Measurements from ENCODE around the gene FAAP100. TPM values are rescaled to one million over a fixed set of nuclear protein-coding genes. Genes with fewer than 3 reads are reported as not detected.

The FAAP100 gene
- total RNA-seq, 1 donor from 2014 or later: 41.4 TPM

- Histone ChIP-seq H3K27me3 (ENCODE audit: control insufficient read depth, insufficient read depth, low read length) (no peaks in the 10 kb centered on the region), H3K4me3 (ENCODE audit: low read depth, low read length) (peak overlapping the region; percentile 61), H3K36me3 (ENCODE audit: control insufficient read depth, insufficient read depth, low read length) (peaks cover 14% of the 10 kb centered on the region)
- DNase-seq (ENCODE audit: low read depth): no peak
- no peak for TF ChIP-seq CTCF (IDR thresholded peaks at IDR 0.05; ENCODE audit: insufficient read depth, low read length, poor library complexity, severe bottlenecking)
These were observed 42.0 kb downstream of the FAAP100 start for GRCh38 chr17:81509972-81510784.

DNA sequence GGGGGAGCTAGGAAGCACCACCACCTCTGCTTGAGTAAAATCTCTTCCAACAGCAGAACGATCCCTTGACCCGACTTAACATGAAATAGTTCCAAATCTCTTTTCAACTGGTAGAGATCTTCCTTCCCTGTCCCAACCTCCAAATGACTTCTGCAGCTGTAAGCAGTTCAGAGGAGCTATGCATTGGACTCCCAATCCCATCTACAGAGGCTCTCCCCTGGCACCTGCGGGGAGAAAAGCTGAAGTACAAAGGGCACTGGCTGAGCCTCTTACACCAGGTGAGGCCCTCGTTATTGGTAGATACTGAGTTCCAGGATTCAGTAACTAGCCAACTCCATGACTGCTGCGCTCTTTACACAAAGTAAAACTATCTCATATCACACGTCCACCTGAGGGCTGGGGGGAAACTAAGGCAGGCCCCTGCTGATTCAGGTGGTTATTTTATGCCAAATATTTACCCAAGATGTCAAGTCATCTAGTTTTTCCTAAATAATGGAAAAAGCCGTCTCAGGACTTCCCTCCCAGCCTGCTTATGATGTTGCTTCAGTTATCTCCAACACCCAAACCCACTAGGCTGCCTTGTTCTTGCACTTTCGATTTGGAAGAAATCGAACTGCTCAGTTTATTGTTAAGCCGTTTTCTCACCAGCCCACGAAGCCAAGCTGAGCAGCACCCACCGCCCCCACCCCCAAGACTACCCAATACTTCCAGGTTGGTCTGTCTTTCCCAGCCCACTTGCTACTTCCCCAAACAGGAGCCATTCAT lies 42.8 kb downstream of the FAAP100 start:
- Histone ChIP-seq H3K4me3 (ENCODE audit: low read depth, low read length) (peak overlapping the region; percentile 61), H3K36me3 (ENCODE audit: control insufficient read depth, insufficient read depth, low read length) (peaks cover 14% of the 10 kb centered on the region), H3K27me3 (ENCODE audit: control insufficient read depth, insufficient read depth, low read length) (no peaks in the 10 kb centered on the region)
- DNase-seq (ENCODE audit: low read depth): no peak
- TF ChIP-seq CTCF (IDR thresholded peaks at IDR 0.05; ENCODE audit: insufficient read depth, low read length, poor library complexity, severe bottlenecking): no peak

GRCh38 chr17:81508639-81509206 lies 43.4 kb downstream of the FAAP100 start:
- Histone ChIP-seq H3K27me3 (ENCODE audit: control insufficient read depth, insufficient read depth, low read length) (no peaks in the 10 kb centered on the region), H3K4me3 (ENCODE audit: low read depth, low read length) (peak overlapping the region; percentile 61), H3K36me3 (ENCODE audit: control insufficient read depth, insufficient read depth, low read length) (peaks cover 14% of the 10 kb centered on the region)
- no peak for DNase-seq (ENCODE audit: low read depth)
- no peak for TF ChIP-seq CTCF (IDR thresholded peaks at IDR 0.05; ENCODE audit: insufficient read depth, low read length, poor library complexity, severe bottlenecking)

- peaks cover 12% of the 10 kb centered on the region for H3K27me3 ChIP-seq (ENCODE audit: control insufficient read depth, insufficient read depth, low read length)
- TF ChIP-seq CTCF (IDR thresholded peaks at IDR 0.05; ENCODE audit: insufficient read depth, low read length, poor library complexity, severe bottlenecking): no peak
- H3K36me3 ChIP-seq (ENCODE audit: control insufficient read depth, insufficient read depth, low read length): peaks cover under 1% of the 10 kb centered on the region
- H3K4me3 ChIP-seq (ENCODE audit: low read depth, low read length): no peak overlapping the region
- no peak for DNase-seq (ENCODE audit: low read depth)
These were observed 48.5 kb downstream of the FAAP100 start for GRCh38 chr17:81503619-81504018.

DNA sequence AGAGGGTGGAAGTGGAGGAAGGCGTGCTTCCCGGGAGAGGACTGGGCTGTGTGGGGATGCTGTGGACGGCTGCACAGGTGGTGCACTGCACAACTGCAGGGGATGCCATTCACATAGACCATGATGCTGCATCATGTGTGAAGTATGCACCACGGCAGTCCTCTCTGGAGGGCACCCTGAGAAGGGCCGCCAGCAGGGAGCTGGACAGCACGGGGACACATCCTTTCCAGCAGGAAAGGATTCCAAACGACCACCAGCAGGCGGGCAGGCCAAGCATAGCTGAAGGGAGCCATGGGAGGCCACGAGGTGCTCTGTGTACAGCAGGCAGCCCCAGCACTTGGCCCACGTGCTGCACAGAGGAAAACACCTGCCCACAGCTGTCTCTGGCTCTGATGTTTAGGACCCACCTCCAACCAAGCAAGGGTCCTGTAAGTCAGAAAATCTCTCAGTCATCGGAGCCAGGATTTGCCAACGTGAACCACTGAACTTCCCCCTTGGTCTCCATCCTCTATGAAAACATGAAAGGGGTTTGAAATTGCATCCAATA lies 49.6 kb downstream of the FAAP100 start:
- no peak for DNase-seq (ENCODE audit: low read depth)
- no peaks in the 10 kb centered on the region for H3K36me3 ChIP-seq (ENCODE audit: control insufficient read depth, insufficient read depth, low read length)
- peaks cover 14% of the 10 kb centered on the region for H3K27me3 ChIP-seq (ENCODE audit: control insufficient read depth, insufficient read depth, low read length)
- no peak for TF ChIP-seq CTCF (IDR thresholded peaks at IDR 0.05; ENCODE audit: insufficient read depth, low read length, poor library complexity, severe bottlenecking)
- H3K4me3 ChIP-seq (ENCODE audit: low read depth, low read length): no peak overlapping the region

Data from kidney epithelial cell (primary cell).